Measurements from ENCODE around the gene SLC1A4.

- TF ChIP-seq, protein P1, sequence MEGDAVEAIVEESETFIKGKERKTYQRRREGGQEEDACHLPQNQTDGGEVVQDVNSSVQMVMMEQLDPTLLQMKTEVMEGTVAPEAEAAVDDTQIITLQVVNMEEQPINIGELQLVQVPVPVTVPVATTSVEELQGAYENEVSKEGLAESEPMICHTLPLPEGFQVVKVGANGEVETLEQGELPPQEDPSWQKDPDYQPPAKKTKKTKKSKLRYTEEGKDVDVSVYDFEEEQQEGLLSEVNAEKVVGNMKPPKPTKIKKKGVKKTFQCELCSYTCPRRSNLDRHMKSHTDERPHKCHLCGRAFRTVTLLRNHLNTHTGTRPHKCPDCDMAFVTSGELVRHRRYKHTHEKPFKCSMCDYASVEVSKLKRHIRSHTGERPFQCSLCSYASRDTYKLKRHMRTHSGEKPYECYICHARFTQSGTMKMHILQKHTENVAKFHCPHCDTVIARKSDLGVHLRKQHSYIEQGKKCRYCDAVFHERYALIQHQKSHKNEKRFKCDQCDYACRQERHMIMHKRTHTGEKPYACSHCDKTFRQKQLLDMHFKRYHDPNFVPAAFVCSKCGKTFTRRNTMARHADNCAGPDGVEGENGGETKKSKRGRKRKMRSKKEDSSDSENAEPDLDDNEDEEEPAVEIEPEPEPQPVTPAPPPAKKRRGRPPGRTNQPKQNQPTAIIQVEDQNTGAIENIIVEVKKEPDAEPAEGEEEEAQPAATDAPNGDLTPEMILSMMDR (IDR thresholded peaks at IDR 0.05; ENCODE audit: insufficient read depth, low read length), result no peak
- TF ChIP-seq GABPA (IDR thresholded peaks at IDR 0.05; ENCODE audit: low read depth), result no peak
- TF ChIP-seq POLR2AphosphoS5 (IDR thresholded peaks at IDR 0.05; ENCODE audit: low read depth), result no peak
- no peak for TF ChIP-seq REST (IDR thresholded peaks at IDR 0.05; ENCODE audit: insufficient replicate concordance, low read depth)
- no peak for TF ChIP-seq SPI1 (IDR thresholded peaks at IDR 0.05; ENCODE audit: borderline replicate concordance, low read depth)
These were observed 6.8 kb upstream of the SLC1A4 start for GRCh38 chr2:64982311-64982857.
